Panc1 (cell line): ENCODE measurements around the gene MYO16. TPM values are rescaled to one million over a fixed set of nuclear protein-coding genes. Genes with fewer than 3 reads are reported as not detected.

Experiments
- ATAC-seq: fragments of 200-7000 bp; cut with Tn5 transposase; 2 replicates; pipeline ENCODE4 v1.9.1; 2020; ENCODE audit warnings: mild to moderate bottlenecking, moderate library complexity
- BruUV-seq: library from RNA; stranded (reverse); fragments of 400-500 nt; replicated peaks from 2 replicates; lab custom pipeline; 2021; lab: Mats Ljungman, UMichigan
- CTCF ChIA-PET: fragments of 300-600 bp; sonication (Branson Sonifier 250); formaldehyde crosslinking; loops from one replicate; lab custom pipeline; 2022; ENCODE audit warnings: antibody characterized with exemption; lab: Charles Lee
- POLR2A ChIA-PET: fragments of 300-600 bp; sonication (Branson Sonifier 250); formaldehyde crosslinking; loops from one replicate; lab custom pipeline; 2022; ENCODE audit warnings: antibody characterized with exemption; lab: Charles Lee
- DNase-seq: peaks from one replicate; pipeline ENCODE4 v3.0.0-alpha.2; 2010; ENCODE audit warnings: low read depth, low spot score
- H3K27ac ChIP-seq: 2 replicates; pipeline ENCODE4 v1.5.1; 2011; ENCODE audit warnings: mild to moderate bottlenecking, low read length, inconsistent platforms
- H3K27me3 ChIP-seq: fragments of 200-500 bp; sonication (Bioruptor generic); 2 replicates; pipeline ENCODE4 v1.6.0; 2014; ENCODE audit warnings: low read length, inconsistent platforms; ENCODE audit not compliant: control insufficient read depth, insufficient read depth
- H3K36me3 ChIP-seq: fragments of 200-500 bp; sonication (Bioruptor generic); 2 replicates; pipeline ENCODE4 v1.5.1; 2014; ENCODE audit warnings: inconsistent platforms, mild to moderate bottlenecking, low read length, moderate library complexity; ENCODE audit not compliant: control insufficient read depth, insufficient read depth
- H3K4me1 ChIP-seq: 2 replicates; pipeline ENCODE4 v1.5.1; 2011; ENCODE audit warnings: inconsistent platforms, mild to moderate bottlenecking, low read length, moderate library complexity; ENCODE audit not compliant: control insufficient read depth, insufficient read depth
- H3K4me3 ChIP-seq, 2 experiments: 2 replicates each; pipeline ENCODE4 v1.5.1; 2011 to 2012; ENCODE audit warnings: low read depth in 2 of 2, low read length in 2 of 2, mild to moderate bottlenecking in 2 of 2, inconsistent platforms in 1 of 2, moderate library complexity in 1 of 2
- H3K9me3 ChIP-seq: fragments of 200-500 bp; sonication (Bioruptor generic); 2 replicates; pipeline ENCODE4 v1.5.1; 2014; ENCODE audit warnings: low read depth, mild to moderate bottlenecking, inconsistent platforms, low read length, moderate library complexity; ENCODE audit not compliant: control insufficient read depth, insufficient read depth
- POLR2AphosphoS5 ChIP-seq: IDR thresholded peaks from 2 replicates; pipeline ENCODE4 v1.6.1; 2012; ENCODE audit warnings: mild to moderate bottlenecking, low read depth, low read length, moderate library complexity
- SIN3A ChIP-seq: IDR thresholded peaks from 2 replicates; pipeline ENCODE4 v1.6.1; 2012; ENCODE audit warnings: low read depth, mild to moderate bottlenecking, low read length, moderate library complexity, borderline replicate concordance; ENCODE audit not compliant: insufficient read depth
- TCF7L2 ChIP-seq: IDR thresholded peaks from 2 replicates; pipeline ENCODE4 v1.6.1; 2011; ENCODE audit warnings: mild to moderate bottlenecking, low read depth, low read length, inconsistent platforms
- in situ Hi-C: cut with HindIII; loops from 2 replicates; pipeline ENCODE4 v1.10.0; 2016; ENCODE audit warnings: low sequenced_read_pairs, low pct_unique_long_range_greater_than_20kb
- intact Hi-C: fragments of 100-400 bp; cut with micrococcal nuclease; formaldehyde crosslinking; loops from one replicate; pipeline ENCODE4 v1.10.0; 2022; ENCODE audit not compliant: unreplicated experiment
- total RNA-seq: library from RNA; stranded (reverse); gene quantifications from one replicate; pipeline ENCODE4 v1.2.1, GENCODE V29; 2021; ENCODE audit not compliant: unreplicated experiment
- TF ChIP-seq, protein P1 (sequence below), 2 experiments: IDR thresholded peaks; 2 replicates each; pipeline ENCODE4 v1.6.1; 2011 to 2012; ENCODE audit warnings: low read depth in 2 of 2, control low read depth in 1 of 2, low read length in 1 of 2, mild to moderate bottlenecking in 1 of 2, moderate library complexity in 1 of 2; ENCODE audit not compliant: insufficient read depth in 1 of 2
- TF ChIP-seq, protein P2 (sequence below): fragments of 450-650 bp; IDR thresholded peaks from 2 replicates; pipeline ENCODE4 v1.5.1; 2017; ENCODE audit warnings: mild to moderate bottlenecking

MYO16 gene
- total RNA-seq, 1 experiment from 2014 or later, result 0.08 TPM

DNA sequence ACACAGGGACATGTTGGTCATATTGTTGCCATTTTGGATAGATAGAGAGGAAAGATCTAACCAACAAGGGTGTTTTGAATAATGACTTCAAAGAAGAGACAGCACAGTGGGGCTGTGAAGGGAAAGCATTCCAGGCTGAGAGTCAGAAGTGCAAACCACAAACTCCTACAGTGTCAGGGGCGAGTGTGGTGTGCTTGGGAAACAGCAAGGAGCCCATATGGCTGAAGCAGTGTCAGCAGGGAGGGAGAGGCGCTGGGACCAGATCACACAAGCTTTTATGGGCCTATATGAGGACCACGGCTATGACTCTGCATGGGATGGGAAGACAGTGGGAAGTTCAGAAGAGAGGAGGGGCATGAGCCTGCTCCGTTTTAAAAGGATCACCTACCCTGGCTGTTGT is 166.4 kb downstream of the MYO16 start:
- ATAC-seq (no peak), DNase-seq (no peak)
- intact Hi-C loops, result no loop called here
- no peak overlapping the region for H3K27ac ChIP-seq
- no peak overlapping the region for H3K4me3 ChIP-seq
- H3K9me3 ChIP-seq, result no peaks in the 10 kb centered on the region
- ChIA-PET CTCF (no interaction called here), POLR2A (no interaction called here)
- H3K36me3 ChIP-seq, result no peaks in the 10 kb centered on the region
- no peaks in the 10 kb centered on the region for H3K4me1 ChIP-seq
- no peaks in the 10 kb centered on the region for H3K27me3 ChIP-seq
- no TSS peak for BruUV-seq
- in situ Hi-C loops, result no loop called here
- TF ChIP-seq, protein P1, sequence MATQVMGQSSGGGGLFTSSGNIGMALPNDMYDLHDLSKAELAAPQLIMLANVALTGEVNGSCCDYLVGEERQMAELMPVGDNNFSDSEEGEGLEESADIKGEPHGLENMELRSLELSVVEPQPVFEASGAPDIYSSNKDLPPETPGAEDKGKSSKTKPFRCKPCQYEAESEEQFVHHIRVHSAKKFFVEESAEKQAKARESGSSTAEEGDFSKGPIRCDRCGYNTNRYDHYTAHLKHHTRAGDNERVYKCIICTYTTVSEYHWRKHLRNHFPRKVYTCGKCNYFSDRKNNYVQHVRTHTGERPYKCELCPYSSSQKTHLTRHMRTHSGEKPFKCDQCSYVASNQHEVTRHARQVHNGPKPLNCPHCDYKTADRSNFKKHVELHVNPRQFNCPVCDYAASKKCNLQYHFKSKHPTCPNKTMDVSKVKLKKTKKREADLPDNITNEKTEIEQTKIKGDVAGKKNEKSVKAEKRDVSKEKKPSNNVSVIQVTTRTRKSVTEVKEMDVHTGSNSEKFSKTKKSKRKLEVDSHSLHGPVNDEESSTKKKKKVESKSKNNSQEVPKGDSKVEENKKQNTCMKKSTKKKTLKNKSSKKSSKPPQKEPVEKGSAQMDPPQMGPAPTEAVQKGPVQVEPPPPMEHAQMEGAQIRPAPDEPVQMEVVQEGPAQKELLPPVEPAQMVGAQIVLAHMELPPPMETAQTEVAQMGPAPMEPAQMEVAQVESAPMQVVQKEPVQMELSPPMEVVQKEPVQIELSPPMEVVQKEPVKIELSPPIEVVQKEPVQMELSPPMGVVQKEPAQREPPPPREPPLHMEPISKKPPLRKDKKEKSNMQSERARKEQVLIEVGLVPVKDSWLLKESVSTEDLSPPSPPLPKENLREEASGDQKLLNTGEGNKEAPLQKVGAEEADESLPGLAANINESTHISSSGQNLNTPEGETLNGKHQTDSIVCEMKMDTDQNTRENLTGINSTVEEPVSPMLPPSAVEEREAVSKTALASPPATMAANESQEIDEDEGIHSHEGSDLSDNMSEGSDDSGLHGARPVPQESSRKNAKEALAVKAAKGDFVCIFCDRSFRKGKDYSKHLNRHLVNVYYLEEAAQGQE (IDR thresholded peaks at IDR 0.05; ENCODE audit: insufficient read depth in 1 of 2, low read depth in 2 of 2, low read length in 1 of 2), result no peak
- TF ChIP-seq, protein P2, sequence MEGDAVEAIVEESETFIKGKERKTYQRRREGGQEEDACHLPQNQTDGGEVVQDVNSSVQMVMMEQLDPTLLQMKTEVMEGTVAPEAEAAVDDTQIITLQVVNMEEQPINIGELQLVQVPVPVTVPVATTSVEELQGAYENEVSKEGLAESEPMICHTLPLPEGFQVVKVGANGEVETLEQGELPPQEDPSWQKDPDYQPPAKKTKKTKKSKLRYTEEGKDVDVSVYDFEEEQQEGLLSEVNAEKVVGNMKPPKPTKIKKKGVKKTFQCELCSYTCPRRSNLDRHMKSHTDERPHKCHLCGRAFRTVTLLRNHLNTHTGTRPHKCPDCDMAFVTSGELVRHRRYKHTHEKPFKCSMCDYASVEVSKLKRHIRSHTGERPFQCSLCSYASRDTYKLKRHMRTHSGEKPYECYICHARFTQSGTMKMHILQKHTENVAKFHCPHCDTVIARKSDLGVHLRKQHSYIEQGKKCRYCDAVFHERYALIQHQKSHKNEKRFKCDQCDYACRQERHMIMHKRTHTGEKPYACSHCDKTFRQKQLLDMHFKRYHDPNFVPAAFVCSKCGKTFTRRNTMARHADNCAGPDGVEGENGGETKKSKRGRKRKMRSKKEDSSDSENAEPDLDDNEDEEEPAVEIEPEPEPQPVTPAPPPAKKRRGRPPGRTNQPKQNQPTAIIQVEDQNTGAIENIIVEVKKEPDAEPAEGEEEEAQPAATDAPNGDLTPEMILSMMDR, result no peak
- TF ChIP-seq TCF7L2, result no peak
- no peak for TF ChIP-seq POLR2AphosphoS5
- no peak for TF ChIP-seq SIN3A

DNA sequence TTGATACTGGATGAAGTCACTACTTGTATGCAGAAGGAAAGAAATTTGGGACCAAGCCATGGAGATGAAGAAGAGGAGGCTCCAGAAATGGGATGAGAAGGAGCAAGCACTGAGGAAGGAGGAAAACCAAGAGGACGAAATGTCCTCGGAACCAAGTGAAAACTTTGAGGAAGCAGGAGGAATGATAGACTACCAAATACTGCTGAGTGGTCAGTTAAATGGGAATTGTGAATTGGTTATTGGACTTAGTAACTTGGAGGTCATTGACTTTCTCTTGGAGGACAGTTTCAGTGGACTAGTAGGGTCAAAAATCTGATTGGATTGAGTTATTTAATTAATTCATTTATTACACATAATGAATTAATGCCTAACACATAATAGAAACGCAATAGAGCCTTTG is 167.9 kb downstream of the MYO16 start:
- Histone ChIP-seq H3K4me1 (no peaks in the 10 kb centered on the region), H3K4me3 (no peak overlapping the region), H3K36me3 (no peaks in the 10 kb centered on the region), H3K9me3 (no peaks in the 10 kb centered on the region), H3K27me3 (no peaks in the 10 kb centered on the region), H3K27ac (no peak overlapping the region)
- DNase-seq (no peak), ATAC-seq (no peak)
- intact Hi-C loops (no loop called here), in situ Hi-C loops (no loop called here)
- no TSS peak for BruUV-seq
- CTCF ChIA-PET, result no interaction called here
- POLR2A ChIA-PET, result no interaction called here
- TF ChIP-seq SIN3A, result no peak
- TF ChIP-seq, protein P2, result no peak
